Measurements from ENCODE around the gene SLCO3A1.

The SLCO3A1 gene

DNA sequence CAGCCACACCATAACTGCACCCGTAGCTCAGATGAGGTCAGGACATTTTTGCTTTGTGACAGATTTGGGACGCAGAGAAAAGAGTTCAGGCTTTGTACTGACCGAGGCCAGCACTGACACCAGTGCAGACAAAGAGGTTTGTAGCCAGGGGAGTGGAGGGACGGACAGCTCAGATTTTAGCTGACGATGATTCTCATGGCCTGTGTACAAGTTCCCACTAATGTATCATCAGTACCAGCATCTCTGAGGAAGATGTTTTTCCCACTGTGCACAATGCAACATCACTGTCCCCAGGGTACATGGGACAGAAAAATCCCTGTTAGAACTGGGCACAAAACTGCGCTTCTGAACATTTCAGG is 112.7 kb downstream of the SLCO3A1 start:
- no peak for DNase-seq (ENCODE audit: low read depth in 2 of 2)

DNA sequence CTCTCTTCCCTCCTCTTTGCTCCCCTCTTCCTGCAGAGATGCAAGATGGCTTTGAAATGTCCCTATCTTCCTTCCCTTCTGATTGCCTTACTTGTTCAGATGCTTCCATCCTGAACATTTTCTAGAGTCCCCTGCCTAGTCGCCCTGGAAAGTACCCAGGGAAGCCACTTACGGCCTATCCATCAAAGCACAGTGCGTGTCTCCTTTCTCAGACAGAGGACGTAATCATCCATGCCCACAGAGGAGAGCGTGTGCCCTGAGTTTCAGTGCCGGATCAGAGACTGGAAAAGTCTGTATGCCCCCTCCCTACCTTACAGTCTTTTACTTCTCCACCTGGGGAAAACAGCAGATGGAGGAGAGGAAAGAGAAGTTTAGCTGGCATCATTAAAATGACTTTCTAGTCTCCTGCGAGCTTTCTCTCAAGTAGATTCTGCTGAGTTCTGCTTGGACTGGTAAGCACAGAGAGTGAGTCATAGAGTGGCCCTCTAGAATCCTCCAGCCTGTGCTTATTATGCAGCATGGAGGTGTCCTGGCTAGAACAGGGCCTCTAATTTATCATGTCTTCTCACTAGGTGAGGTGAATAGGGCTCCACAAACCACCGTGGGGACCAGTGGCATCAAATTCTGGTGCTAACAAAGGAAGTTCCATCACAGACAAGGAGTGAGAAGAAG is 114.6 kb downstream of the SLCO3A1 start:
- no peak for DNase-seq (ENCODE audit: low read depth in 2 of 2)

DNA sequence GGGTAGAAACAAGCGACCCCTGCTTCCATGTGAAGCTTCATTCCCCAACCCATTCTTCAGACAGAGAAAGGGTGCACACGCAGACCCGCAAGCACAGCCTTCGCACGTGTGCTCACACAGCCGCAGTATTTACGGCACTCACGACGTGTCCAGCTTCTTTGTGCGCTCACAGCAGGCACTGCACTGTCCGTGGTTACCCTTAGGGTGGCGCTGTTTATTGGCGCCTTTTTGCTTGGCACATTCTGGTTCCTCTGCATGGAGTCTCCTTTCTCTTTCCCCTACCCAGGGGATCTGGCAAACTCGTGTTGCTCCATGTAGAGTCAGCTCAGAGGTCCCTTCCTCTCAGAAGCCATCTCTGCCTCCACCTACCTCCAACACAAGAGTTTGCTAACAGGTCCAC is 115.1 kb downstream of the SLCO3A1 start:
- DNase-seq (ENCODE audit: low read depth in 2 of 2), result no peak

DNA sequence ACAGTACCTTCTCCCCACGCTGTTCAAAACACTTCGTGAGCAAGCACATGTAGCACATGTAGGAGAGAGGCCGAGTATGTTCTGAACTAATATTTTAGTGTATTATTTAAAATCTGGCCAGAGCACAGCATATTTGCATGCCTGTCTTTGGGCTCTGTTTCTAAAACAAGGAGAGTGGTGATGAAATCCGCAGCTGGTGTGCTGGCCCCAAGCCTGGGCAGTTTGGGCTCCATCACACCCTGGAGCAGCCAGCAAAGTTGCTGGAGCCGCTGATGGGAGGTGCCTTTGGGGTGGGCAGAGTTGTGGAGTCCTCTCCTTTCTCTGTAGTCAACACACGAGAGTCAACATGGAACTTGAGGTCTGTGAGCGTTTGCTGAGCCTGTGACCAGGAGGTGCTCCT is 116.6 kb downstream of the SLCO3A1 start:
- no peak for DNase-seq (ENCODE audit: low read depth in 2 of 2)

DNA sequence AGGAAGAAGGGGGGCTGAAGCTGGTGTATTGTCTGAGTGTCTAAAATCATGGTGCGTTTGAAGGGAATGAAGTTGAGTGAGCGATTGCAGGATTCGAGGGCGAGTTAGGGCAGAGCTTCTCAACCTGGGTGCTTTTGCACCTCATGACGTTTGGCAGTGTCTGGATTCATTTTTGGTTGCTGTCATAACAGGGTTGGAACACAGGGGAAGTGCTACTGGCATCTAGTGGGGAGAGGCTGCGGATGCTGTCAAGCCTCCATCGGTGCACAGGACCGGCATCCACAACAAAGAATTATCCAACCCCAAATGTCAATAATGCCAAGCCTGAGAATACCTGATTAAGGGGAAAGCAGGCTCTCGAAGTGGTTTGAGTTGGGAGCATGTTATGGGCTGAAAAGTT is 120.0 kb downstream of the SLCO3A1 start:
- DNase-seq (ENCODE audit: low read depth in 2 of 2), result no peak

DNA sequence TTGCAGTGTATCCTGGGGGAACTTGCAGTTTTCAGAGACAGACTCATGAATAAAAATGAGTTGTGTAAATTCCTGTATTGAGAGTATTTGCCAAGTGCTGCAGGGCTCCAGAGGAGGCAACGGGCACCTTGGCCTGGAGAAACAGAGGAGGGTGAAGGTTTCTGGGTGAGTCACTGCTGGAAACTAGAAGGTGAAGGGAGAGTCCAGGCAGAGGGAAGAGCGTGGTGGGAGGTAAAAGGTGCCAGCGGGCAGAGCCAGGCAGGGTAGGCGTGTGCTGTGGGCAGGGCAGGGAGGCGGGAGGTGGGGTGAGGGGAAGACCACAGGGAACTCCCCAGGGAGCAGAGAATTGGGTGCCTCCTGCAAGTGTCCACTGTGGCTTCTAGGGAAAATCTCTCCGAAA is 120.8 kb downstream of the SLCO3A1 start:
- no peak for DNase-seq (ENCODE audit: low read depth in 2 of 2)

DNA sequence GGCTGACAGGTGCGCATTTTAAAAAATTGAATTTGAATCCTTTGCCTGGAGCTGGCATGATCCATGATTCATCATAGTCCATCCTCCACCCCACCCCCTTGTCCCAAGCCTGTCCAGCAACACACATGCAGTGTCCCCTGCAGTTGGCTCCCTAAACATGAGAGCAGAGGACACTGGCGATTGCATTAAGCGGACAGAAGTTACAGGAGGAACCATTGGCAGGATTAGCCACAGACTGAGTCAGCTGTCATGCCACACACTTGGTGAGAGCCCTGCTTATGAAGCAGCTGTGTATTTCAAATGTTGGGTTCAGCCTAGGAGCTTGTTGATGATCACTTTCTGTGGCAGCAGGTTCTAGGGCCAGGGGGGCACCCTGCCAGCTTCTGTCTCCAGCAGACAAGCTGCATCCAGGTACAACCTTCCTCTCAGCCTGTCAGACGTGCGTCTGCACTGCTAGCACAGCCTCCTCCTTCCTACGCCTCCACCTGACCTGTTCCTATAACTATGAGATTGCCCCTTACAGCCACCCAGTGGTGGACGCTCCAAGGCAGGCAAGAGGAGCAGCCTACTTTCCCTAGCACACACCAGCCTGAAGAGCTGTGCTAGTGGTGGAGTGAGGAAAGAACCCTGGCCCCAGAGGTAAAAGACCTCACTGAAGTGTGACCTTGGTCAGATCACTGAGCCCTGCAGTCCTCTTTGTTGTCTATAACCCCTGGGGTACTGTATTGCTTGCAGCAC is 121.9 kb downstream of the SLCO3A1 start:
- no peak for DNase-seq (ENCODE audit: low read depth in 2 of 2)

DNA sequence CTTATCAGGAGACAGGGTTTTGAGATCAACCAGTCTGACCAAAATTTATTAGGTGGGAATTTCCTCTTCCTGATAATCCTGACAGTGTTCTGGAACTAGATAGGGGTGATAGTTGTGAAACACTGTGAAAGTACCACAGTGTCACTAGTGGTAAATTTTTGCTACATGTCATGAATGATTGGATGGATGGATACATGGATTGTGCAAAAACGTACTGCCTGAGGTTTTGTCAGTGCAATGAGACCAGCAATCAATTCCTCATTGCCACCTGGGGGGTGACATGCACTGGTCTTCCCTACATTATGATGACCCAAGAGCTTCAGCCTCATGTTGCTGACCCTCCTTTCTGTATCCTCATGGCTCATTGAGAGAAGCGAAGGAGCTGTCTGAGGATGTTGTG is 123.5 kb downstream of the SLCO3A1 start:
- DNase-seq (ENCODE audit: low read depth in 2 of 2), result no peak

DNA sequence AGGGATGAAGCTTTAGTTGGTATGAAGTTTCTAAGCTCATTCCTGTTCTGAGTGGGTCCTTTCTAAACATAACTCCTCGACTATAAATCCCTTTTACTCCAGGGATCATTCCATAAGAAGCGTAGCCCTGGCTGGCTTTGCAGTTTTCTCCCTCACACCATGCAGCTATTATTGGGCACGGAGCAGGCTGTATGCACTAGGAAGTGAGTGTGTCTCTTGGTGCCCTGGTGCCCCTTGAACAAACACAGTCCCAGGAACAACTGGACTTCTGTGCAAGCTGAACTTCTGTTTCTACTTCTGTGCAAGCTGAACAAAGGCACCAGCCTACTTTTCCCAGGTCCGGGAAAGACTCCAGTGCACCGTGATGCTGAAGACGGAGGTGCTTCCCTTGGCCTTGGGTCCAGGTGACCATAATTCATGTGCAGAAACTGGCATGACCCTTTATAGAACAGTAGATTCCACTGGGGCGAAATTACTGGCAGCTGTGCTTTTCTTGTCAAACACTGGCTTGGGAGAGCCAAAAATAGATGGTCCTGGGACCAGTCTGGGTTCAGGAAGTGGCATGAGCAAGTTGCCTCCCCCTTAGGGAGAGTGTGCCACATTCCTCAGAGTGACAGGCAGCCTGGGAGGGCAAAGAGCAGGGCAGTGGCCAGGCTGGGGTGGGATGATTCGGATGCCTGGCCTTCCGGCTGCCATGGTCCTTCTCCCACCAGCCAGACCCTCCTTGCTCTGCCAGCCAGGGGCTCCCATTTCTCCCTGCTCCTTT is 127.2 kb downstream of the SLCO3A1 start:
- DNase-seq (ENCODE audit: low read depth in 2 of 2), result no peak

DNA sequence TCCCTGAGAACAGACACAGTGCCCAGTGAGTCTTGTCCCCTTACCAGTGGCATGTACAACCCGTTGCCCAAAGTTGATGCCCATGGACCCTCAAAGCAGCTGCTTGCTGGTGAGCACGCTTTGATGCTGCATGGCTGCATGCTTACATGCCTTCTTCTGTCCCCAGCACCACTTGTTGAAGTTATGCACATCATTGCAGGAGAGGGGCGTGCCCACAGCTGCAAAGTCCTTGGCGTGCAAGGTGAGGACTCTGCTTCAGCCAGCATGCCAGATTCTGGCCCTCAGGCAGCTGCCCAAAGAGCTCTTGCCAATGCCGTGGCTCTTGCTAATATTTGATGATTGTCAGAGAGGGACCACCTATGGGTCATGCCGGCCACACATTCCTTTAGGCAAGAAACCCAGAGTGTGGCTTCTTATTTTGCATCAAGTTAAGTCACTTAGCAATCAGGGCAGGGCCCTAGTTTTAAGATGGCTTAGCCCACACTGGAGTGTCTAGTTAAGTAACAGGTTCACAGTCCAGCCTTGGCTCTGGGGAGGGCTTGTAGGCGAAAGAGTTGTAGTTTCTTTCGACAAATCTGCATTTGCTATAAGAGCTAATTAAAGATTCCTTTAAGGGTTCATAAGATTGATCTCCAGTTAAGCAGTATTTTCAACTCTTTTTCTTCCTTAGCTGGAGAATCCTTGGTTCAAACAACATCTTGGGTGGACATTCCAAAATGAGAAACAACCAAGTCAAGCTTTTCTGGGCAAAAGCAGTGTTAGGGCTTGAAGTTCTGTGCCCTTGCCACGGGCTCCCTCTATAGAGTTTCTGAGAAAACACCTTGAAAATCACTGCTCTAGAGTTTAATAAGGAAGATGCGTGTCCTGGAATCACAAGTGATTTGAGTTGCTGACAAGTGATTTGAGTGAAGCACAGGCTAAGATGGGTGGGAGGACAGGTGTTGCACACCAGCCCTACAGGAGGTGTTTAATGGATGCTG is 128.6 kb downstream of the SLCO3A1 start:
- DNase-seq (ENCODE audit: low read depth in 2 of 2), result no peak

DNA sequence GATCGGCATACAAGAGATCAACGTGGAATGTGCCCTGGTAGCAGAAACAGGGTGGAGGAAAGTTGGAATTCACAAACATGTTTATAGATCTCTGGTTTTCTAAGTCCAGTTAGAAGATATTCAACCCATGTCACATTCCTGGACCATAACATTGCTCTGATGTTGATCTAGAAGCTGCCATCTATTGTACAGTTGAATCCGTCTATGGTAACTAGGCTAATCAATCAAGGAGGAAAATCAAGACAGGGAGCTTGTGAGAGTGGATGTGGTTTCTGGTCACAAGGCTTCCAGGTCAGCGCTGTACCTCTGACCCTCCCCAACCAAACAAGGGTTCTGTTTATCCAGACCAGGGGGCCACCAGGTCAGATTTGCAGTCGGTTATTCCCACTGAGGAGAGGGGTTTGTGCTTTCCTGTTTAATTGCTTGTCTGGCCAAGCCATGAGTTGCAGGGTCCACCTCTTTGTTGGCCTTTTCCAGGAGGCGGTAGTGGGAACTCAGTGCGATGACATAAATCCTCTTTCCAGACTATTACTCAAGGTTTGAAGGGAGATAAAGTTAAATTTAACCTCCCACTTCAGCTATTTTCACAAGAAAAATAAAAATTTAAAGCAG is 130.3 kb downstream of the SLCO3A1 start:
- no peak for DNase-seq (ENCODE audit: low read depth in 2 of 2)

DNA sequence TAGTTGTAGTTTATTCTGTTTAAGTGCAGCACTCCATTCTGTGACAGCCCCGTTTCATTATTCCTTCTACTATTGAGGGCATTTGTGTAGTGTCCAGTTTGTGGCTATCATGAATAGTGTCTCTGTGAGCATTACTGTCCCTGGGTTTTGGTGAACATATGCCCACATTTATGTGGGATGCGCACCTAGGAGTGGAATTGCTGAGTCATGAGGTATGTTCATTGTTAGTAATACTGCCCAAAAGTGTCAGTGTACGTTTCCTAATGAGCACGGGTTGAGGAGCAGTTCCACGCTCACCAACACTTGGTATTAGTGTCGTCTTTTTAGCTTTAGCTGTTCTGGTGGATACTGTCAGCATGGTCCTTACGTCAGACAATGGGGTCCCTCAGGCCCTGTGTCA is 131.8 kb downstream of the SLCO3A1 start:
- DNase-seq (ENCODE audit: low read depth in 2 of 2), result no peak

DNA sequence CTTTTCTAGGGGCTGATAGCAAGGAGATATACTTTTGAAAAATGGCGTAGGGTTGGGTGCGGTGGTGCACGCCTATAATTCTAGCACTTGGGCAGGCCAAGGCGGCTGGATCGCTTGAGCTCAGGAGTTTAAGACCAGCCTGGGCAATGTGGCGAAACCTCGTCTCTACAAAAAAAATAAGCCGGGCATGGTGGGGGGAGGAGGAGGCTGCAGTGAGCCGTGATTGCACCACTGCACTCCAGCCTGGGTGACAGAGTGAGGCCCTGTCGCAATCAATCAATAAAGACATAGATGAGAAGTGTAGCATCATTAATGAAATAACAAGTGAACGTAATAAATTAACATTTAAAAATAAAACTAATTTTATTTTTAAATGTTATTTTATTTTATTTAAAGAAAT is 134.6 kb downstream of the SLCO3A1 start:
- DNase-seq (ENCODE audit: low read depth in 2 of 2), result no peak

DNA sequence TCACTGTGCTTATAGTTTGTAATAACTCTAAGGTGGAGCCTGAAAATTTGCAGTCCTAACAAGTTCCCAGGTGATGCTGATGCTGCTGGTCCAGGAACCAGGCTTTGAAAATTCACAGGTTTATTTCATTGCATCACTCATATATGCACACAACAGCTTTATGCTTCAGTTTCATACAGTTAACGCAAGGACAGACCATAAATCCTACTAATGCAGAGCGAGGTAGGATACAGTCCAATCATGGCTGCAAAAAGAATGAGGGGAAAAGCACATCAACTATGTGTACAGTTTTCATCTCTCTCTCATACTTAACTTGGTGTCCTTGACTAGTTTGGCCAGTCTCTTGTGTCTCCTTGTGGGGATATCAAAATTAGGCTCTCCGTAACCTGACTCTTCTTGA is 135.1 kb downstream of the SLCO3A1 start:
- no peak for DNase-seq (ENCODE audit: low read depth in 2 of 2)

DNA sequence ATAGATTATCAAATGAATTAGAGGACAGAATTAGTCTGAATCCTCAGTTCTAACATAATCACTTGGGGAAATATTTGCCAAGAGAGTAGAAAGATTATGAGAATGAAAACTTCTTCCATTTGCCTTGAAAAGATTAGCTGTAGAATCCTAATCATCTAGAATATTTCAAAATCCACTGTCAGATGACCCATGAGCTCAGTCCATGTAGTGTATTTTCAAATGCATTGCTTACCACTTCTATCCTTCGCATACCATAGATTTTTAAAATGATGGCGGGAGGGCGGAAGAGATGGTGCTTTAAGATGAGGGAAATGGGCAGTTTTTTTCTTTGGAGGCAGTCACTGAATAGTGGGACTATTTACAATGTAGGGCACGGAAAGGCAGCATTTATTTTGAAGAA is 136.3 kb downstream of the SLCO3A1 start:
- no peak for DNase-seq (ENCODE audit: low read depth in 2 of 2)

DNA sequence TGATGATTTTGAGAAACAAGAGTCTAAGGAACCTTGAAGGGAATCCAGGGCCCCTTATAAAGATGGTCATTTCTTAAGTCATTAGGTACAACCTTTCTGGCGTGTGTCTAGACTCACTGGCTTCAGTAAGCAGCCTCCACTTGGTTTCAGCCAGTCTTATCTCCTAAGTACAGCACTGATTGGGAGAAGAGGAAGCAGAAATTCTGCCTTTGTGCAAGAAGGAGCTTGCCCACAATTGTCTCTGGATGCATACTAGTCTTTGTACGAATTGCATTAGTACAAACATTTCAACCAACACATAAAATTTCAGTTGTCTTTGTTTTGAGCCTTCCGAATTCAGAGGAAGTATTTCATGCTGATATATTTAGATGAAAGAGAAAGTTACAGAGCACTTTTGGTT is 139.4 kb downstream of the SLCO3A1 start:
- DNase-seq (ENCODE audit: low read depth in 2 of 2), result no peak

DNA sequence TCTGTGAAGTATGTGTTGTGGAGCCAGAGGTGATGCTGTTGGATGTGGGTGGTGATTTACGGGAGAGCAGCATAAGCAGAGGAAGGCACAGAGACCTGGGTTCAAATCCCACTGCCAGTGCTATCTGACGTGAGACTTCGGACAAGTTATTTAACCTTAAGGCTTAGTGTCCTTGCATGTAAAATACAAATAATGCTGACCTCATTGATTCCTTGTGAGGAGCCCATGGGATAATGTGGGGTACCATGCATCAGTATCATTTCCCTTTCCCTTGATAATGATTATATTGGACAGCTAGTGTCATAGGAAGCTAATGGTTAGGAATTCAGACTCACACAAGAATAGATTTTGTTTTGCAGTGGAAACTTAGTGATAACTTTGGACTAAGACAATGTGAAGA is 141.6 kb downstream of the SLCO3A1 start:
- no peak for DNase-seq (ENCODE audit: low read depth in 2 of 2)

DNA sequence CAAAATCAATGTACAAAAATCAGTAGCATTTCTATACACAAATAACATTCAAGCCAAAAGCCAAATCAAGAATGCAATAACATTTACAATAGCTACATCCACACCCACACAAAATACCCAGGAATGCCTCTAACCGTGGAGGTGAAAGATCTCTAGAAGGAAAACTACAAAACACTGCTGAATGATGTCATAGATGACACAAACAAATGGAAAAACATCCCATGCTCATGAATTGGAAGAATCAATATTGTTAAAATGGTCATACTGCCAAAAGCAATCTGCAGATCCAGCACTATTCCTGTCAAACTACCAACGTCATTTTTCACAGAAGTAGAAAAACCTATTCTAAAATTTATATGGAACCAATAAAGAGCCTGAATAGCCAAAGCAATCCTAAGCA is 143.7 kb downstream of the SLCO3A1 start:
- DNase-seq (ENCODE audit: low read depth in 2 of 2), result no peak

DNA sequence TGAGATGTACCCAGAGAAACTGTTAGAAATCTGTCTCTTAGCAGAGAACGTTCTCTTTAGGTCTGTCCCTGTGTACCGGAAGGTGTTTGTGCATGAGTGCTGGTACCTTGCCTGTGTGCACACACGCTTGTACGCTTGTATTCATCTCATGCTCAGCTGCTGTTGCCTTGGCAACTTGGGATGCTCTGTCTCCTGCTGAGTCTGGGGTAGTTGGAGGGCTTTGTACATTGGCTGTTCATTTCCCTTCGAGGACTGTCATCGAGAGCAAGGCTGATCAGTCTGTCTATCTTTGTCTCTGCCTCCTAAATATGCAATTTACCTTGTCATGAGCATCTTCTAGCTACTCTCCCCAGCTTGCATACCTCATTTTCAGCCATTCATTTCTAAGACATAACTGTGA is 147.2 kb downstream of the SLCO3A1 start:
- DNase-seq (ENCODE audit: low read depth in 2 of 2), result no peak

DNA sequence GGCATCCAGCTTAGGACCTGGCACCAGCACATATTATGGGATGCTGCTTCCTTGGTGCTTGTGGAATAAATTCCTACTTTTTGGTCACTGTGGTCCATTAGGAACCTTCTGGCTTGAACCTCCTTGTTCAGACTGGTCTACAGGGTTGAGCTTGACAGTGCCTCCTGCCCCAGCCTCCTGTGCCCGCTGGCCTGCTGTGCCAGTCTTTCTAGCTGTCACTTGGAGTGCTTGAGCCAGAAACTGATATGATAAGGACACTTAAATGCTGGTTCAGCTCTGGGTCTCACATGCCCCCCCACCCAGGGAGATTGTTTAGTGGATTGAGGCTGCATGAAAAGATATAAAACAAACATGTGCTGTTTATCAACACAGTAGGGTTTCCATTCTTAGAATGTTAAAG is 147.8 kb downstream of the SLCO3A1 start:
- DNase-seq (ENCODE audit: low read depth in 2 of 2), result no peak

DNA sequence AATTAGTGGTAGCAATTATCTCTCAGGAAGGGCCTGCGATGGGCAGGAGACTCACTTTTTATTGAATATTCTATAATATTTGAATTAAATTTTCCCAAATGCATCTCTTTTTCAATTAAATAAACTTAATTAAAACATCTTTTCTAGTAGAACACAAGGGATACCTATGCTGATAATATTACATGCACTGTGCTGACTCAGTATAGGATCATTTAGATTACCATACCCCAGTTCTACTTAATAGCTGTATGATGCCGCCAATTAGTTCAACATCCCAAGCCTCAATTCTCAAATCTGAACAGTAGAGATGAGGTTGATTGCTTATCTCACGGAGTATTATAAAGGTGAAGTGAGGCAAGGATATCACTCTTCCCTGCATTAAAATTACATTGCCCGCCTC is 149.2 kb downstream of the SLCO3A1 start:
- no peak for DNase-seq (ENCODE audit: low read depth in 2 of 2)
